HEK293 (cell line): ENCODE results near the gene PIBF1.

Experiments used
- CTCF ChIA-PET: fragments of 350-600 bp; formaldehyde crosslinking; extraction: SDS; loops from one replicate; lab custom pipeline; 2021; ENCODE audit warnings: antibody characterized with exemption; lab: Yijun Ruan, JAX
- POLR2A ChIA-PET: fragments of 300-600 bp; formaldehyde crosslinking; extraction: SDS; loops from one replicate; lab custom pipeline; 2020; ENCODE audit warnings: antibody characterized with exemption, inconsistent platforms; lab: Yijun Ruan, JAX
- H3K27ac ChIP-seq: fragments of 200-500 bp; sonication (Bioruptor generic); 2 replicates; pipeline ENCODE4 v1.5.1; 2014; ENCODE audit warnings: low read depth, low read length, control low read depth, inconsistent platforms; ENCODE audit errors: extremely low read depth
- H3K36me3 ChIP-seq, 2 experiments: fragments of 200-500 bp in 1 of 2; sonication (Bioruptor generic) in 1 of 2; 1 replicate in 1 of 2; 2 replicates in 1 of 2; pipeline ENCODE4 v1.5.1; 2014 to 2017; ENCODE audit warnings: inconsistent platforms in 2 of 2, low read length in 2 of 2; ENCODE audit not compliant: control insufficient read depth in 2 of 2, insufficient read depth in 1 of 2
- H3K4me1 ChIP-seq: fragments of 200-500 bp; sonication (Bioruptor generic); 2 replicates; pipeline ENCODE4 v1.5.1; 2014; ENCODE audit warnings: mild to moderate bottlenecking, low read length, inconsistent platforms; ENCODE audit not compliant: control insufficient read depth, insufficient read depth
- H3K4me3 ChIP-seq: 2 replicates; pipeline ENCODE4 v1.5.1; 2011; ENCODE audit warnings: low read depth, mild to moderate bottlenecking, control low read depth, low read length, moderate library complexity
- H3K9me3 ChIP-seq: fragments of 200-500 bp; sonication (Bioruptor generic); 2 replicates; pipeline ENCODE4 v1.5.1; 2014; ENCODE audit warnings: low read depth, low read length, inconsistent platforms; ENCODE audit not compliant: control insufficient read depth, insufficient read depth
- BCL11A ChIP-seq: fragments of 450-650 bp; formaldehyde crosslinking; IDR thresholded peaks from 2 replicates; pipeline ENCODE4 v1.5.1; 2016; ENCODE audit warnings: low read depth, missing biosample characterization, missing genetic modification characterization
- PATZ1 ChIP-seq: fragments of 450-650 bp; formaldehyde crosslinking; IDR thresholded peaks from 2 replicates; pipeline ENCODE4 v1.5.1; 2016; ENCODE audit warnings: missing biosample characterization, missing genetic modification characterization
- REST ChIP-seq: fragments of 450-650 bp; formaldehyde crosslinking; IDR thresholded peaks from 2 replicates; pipeline ENCODE4 v1.5.1; 2016; ENCODE audit warnings: missing biosample characterization, missing genetic modification characterization
- SP3 ChIP-seq: fragments of 450-650 bp; formaldehyde crosslinking; IDR thresholded peaks from 2 replicates; pipeline ENCODE4 v1.5.1; 2016; ENCODE audit warnings: missing biosample characterization, missing genetic modification characterization
- ZBTB48 ChIP-seq: fragments of 450-650 bp; formaldehyde crosslinking; IDR thresholded peaks from 2 replicates; pipeline ENCODE4 v1.5.1; 2016; ENCODE audit warnings: missing biosample characterization, missing genetic modification characterization
- ZBTB6 ChIP-seq: fragments of 450-650 bp; formaldehyde crosslinking; IDR thresholded peaks from 2 replicates; pipeline ENCODE4 v1.5.1; 2017; ENCODE audit warnings: missing biosample characterization, missing genetic modification characterization
- ZNF10 ChIP-seq: fragments of 450-650 bp; formaldehyde crosslinking; IDR thresholded peaks from 2 replicates; pipeline ENCODE4 v1.5.1; 2017; ENCODE audit warnings: missing biosample characterization, missing genetic modification characterization
- ZNF148 ChIP-seq: fragments of 450-650 bp; formaldehyde crosslinking; IDR thresholded peaks from 2 replicates; pipeline ENCODE4 v1.5.0; 2017; ENCODE audit warnings: missing biosample characterization, missing genetic modification characterization, borderline replicate concordance
- ZNF169 ChIP-seq: fragments of 450-650 bp; formaldehyde crosslinking; IDR thresholded peaks from 2 replicates; pipeline ENCODE4 v1.5.1; 2016; ENCODE audit warnings: missing biosample characterization, missing genetic modification characterization
- ZNF175 ChIP-seq: fragments of 450-650 bp; formaldehyde crosslinking; IDR thresholded peaks from 2 replicates; pipeline ENCODE4 v1.5.1; 2016; ENCODE audit warnings: missing biosample characterization, missing genetic modification characterization
- ZNF18 ChIP-seq: fragments of 450-650 bp; formaldehyde crosslinking; IDR thresholded peaks from 2 replicates; pipeline ENCODE4 v1.5.1; 2016; ENCODE audit warnings: missing biosample characterization, missing genetic modification characterization
- ZNF19 ChIP-seq: fragments of 450-650 bp; formaldehyde crosslinking; IDR thresholded peaks from 2 replicates; pipeline ENCODE4; 2016; ENCODE audit warnings: missing biosample characterization, missing genetic modification characterization, low read depth
- ZNF26 ChIP-seq: fragments of 450-650 bp; formaldehyde crosslinking; IDR thresholded peaks from 2 replicates; pipeline ENCODE4 v1.5.1; 2016; ENCODE audit warnings: missing biosample characterization, missing genetic modification characterization
- ZNF585B ChIP-seq: fragments of 450-650 bp; formaldehyde crosslinking; IDR thresholded peaks from 2 replicates; pipeline ENCODE4 v1.5.1; 2016; ENCODE audit warnings: missing biosample characterization, missing genetic modification characterization
- ZNF610 ChIP-seq: fragments of 450-650 bp; formaldehyde crosslinking; IDR thresholded peaks from 2 replicates; pipeline ENCODE4 v1.5.1; 2016; ENCODE audit warnings: missing biosample characterization, missing genetic modification characterization, borderline replicate concordance
- ZNF704 ChIP-seq: fragments of 450-650 bp; formaldehyde crosslinking; IDR thresholded peaks from 2 replicates; pipeline ENCODE4 v1.5.1; 2016; ENCODE audit warnings: missing biosample characterization, missing genetic modification characterization
- ZNF791 ChIP-seq: fragments of 450-650 bp; formaldehyde crosslinking; IDR thresholded peaks from 2 replicates; pipeline ENCODE4 v1.5.1; 2016; ENCODE audit warnings: missing biosample characterization, missing genetic modification characterization
- ZNF830 ChIP-seq: fragments of 450-650 bp; IDR thresholded peaks from 2 replicates; pipeline ENCODE4 v1.5.0; 2018; ENCODE audit warnings: missing biosample characterization, missing genetic modification characterization, low read depth, mild to moderate bottlenecking, moderate library complexity
- ZSCAN18 ChIP-seq: fragments of 450-650 bp; formaldehyde crosslinking; IDR thresholded peaks from 2 replicates; pipeline ENCODE4 v1.5.1; 2016; ENCODE audit warnings: missing biosample characterization, missing genetic modification characterization

Gene PIBF1

GRCh38 chr13:73036566-73036965, 254.6 kb downstream of the PIBF1 start (continued):
- TF ChIP-seq REST (tag by site-specific recombination) = no peak
- no peak for TF ChIP-seq ZNF169 (tag by site-specific recombination)
- TF ChIP-seq BCL11A (tag by site-specific recombination) = no peak
- TF ChIP-seq ZBTB48 (tag by site-specific recombination) = no peak

GRCh38 chr13:73038064-73038463, 256.1 kb downstream of the PIBF1 start:
- no peak overlapping the region for H3K27ac ChIP-seq
- POLR2A ChIA-PET = no interaction called here
- no peaks in the 10 kb centered on the region for H3K9me3 ChIP-seq
- H3K4me3 ChIP-seq = no peak overlapping the region
- CTCF ChIA-PET = interaction anchor here (0.6 kb wide), 1 partner anchor 10 kb away, joined by 3 read pairs; no protein-coding TSS in a partner anchor
- TF ChIP-seq ZBTB6 (tag by site-specific recombination) = no peak
- no peak for TF ChIP-seq ZNF585B (tag by site-specific recombination)
- no peak for TF ChIP-seq ZNF830 (tag by site-specific recombination)
- no peak for TF ChIP-seq ZNF19 (tag by site-specific recombination)
- TF ChIP-seq ZNF18 (tag by site-specific recombination) = no peak
- no peak for TF ChIP-seq ZNF148 (tag by site-specific recombination)
- TF ChIP-seq ZNF610 (tag by site-specific recombination) = no peak
- TF ChIP-seq ZNF791 = no peak
- no peak for TF ChIP-seq ZNF704 (tag by site-specific recombination)
- TF ChIP-seq PATZ1 (tag by site-specific recombination) = no peak
- no peak for TF ChIP-seq ZSCAN18 (tag by site-specific recombination)
- TF ChIP-seq ZNF10 (tag by site-specific recombination) = no peak
- no peak for TF ChIP-seq SP3 (tag by site-specific recombination)
- no peak for TF ChIP-seq ZNF175 (tag by site-specific recombination)
- no peak for TF ChIP-seq ZNF26 (tag by site-specific recombination)
- no peaks in the 10 kb centered on the region for H3K4me1 ChIP-seq
- H3K36me3 ChIP-seq = no peaks in the 10 kb centered on the region
